ENCODE results near the gene FSTL1.

- TF ChIP-seq CTCF (IDR thresholded peaks at IDR 0.05; ENCODE audit: insufficient read depth, low read length) = no peak
- TF ChIP-seq POLR2AphosphoS5 (IDR thresholded peaks at IDR 0.05; ENCODE audit: low read depth) = no peak
- TF ChIP-seq GABPA (IDR thresholded peaks at IDR 0.05; ENCODE audit: low read depth) = no peak
- TF ChIP-seq REST (IDR thresholded peaks at IDR 0.05; ENCODE audit: insufficient replicate concordance, low read depth) = no peak
Measured at GRCh38 chr3:120472121-120472844, 21.5 kb upstream of the FSTL1 start.
